ENCODE measurements around the gene U2AF2. TPM values are rescaled to one million over a fixed set of nuclear protein-coding genes. Genes with fewer than 3 reads are reported as not detected.
A peak's percentile ranks its signal among the peaks of the same experiment; 100 is the strongest.

Gene U2AF2
- total RNA-seq, 1 donor from 2014 or later, result 140 TPM

DNA sequence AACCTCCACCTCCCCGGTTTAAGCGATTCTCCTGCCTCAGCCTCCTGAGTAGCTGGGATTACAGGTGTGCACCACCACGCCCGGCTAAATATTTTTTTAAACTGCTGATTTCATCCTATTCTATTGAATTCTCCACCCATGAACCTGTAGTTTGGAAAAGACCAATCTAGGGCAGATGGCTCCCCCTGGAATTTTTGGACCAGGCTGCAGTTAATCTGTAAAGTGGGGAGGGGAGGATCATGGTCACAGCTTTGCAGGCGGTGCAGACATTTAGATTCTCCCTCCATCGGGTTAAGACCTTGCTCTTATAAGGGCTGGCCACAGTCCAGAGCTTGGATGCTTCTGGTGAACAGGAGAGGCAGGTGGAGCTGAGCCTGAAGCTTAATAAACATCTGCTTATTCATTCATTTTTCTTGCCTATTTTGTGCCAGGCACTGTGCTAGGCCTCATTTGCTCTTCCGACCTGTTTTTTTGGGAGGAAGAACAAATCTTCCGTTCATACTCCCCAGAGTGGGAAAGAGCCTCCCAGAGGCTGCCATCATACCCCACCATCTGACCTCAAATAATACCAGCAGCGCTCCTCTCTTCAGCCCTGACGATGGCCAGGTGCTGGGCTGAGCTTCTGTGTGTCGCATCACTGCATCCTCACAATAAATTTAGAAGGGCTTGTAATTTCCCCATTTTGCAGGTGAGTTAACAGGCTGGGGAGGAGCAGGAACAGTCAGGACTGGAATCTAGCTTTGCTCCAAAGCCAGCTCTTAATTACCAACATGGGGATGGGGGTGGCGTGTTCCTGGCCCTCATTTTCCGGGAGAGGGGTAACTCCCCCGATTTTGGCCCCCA lies 7.7 kb upstream of the U2AF2 start:
- H3K36me3 ChIP-seq (ENCODE audit: control insufficient read depth, insufficient read depth, low read length), result peaks cover 3% of the 10 kb centered on the region
- no peaks in the 10 kb centered on the region for H3K27me3 ChIP-seq (ENCODE audit: control insufficient read depth, insufficient read depth, low read length)
- TF ChIP-seq, protein P1, sequence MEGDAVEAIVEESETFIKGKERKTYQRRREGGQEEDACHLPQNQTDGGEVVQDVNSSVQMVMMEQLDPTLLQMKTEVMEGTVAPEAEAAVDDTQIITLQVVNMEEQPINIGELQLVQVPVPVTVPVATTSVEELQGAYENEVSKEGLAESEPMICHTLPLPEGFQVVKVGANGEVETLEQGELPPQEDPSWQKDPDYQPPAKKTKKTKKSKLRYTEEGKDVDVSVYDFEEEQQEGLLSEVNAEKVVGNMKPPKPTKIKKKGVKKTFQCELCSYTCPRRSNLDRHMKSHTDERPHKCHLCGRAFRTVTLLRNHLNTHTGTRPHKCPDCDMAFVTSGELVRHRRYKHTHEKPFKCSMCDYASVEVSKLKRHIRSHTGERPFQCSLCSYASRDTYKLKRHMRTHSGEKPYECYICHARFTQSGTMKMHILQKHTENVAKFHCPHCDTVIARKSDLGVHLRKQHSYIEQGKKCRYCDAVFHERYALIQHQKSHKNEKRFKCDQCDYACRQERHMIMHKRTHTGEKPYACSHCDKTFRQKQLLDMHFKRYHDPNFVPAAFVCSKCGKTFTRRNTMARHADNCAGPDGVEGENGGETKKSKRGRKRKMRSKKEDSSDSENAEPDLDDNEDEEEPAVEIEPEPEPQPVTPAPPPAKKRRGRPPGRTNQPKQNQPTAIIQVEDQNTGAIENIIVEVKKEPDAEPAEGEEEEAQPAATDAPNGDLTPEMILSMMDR (IDR thresholded peaks at IDR 0.05; ENCODE audit: insufficient read depth, low read length, severe bottlenecking), result no peak
- DNase-seq (ENCODE audit: low read depth) (no peak), FAIRE-seq (no peak)
- H3K4me3 ChIP-seq (ENCODE audit: low read depth, low read length), result peak overlapping the region; percentile 76

DNA sequence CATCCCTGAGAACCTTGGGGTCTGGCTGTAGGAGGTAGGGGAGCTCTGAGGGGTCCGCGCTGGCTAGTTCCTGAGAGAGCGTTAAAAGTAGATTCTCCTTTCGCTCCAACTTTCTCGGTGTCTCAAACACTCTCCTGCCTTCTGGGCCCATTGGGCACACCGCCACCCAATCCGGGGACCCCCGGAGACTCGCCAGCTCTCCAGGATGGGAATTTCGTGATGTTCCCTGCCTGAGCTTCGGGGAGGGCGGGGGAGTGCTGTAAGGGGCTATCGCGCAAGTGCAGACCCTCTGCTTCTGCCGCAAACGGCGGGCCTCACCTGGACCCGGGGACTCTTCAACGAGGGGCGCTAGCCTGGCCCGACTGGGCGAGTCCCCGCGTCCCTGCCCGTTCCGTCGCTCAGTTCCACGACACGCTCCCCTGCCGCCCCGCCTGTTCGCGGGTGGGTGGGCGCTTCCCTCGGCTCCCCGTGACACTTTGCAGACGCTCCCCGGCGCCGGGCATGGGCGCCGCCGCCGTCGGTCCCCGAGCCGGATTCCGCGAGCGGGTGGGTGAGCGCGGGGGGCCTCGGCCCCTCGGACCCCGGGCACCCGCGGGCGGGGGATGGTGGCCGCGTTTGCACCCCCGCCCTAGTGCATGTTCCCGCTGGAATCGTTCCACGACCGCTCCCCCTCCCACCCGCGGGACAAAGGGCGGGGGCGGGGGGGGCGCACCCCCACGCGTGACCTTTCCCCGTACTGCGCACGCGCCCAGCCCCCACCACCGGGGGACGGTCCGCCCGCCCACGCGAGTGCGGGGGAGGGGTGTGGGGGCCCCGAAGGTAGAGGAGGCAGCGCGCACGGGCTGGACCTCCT lies 6.9 kb upstream of the U2AF2 start, which contains the start of gene CCDC106:
Gene CCDC106 (plus strand): TSS at position 481 of the 853 bp plus-strand sequence. CDS start 835 bp downstream, outside the sequence.
- TF ChIP-seq, protein P1 (IDR thresholded peaks at IDR 0.05; ENCODE audit: insufficient read depth, low read length, severe bottlenecking), result no peak
- H3K36me3 ChIP-seq (ENCODE audit: control insufficient read depth, insufficient read depth, low read length), result peaks cover 3% of the 10 kb centered on the region
- no peaks in the 10 kb centered on the region for H3K27me3 ChIP-seq (ENCODE audit: control insufficient read depth, insufficient read depth, low read length)
- DNase-seq (ENCODE audit: low read depth) (no peak), FAIRE-seq (no peak)
- H3K4me3 ChIP-seq (ENCODE audit: low read depth, low read length), result peak within 1 kb of the TSS; percentile 76

DNA sequence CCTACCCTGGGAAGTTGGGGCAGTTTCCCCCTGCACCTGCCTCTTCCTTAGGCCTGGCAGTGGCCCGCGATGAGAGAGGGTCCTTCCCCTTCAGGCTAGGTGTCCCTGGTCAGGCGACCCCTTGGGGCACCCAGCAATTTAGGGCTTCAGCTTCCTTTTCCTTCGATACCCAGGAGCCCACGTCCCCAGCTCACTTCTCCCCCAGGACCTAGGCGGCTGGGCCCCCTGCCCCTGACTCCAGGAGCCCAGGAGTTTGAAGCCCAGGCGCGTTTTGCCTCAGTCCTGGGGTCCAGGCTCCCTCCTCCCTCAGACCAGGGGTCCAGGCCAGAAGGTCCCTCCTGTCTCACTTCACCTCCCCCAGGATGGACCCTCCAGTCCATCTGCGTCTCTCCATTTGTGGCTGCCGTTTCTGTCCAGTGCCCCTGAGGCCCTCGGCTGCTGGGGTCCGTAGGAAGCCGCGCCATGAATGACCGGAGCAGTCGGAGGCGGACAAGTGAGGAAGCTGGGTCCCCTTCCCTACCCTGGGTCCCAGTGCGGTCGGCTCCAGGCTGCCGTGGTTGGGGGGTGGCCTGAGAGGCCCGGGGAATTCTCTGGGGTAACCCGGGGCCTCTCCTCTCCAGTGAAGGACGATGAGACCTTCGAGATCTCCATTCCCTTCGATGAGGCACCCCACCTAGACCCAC lies 6.1 kb upstream of the U2AF2 start:
- FAIRE-seq (no peak), DNase-seq (ENCODE audit: low read depth) (no peak)
- TF ChIP-seq, protein P1 (IDR thresholded peaks at IDR 0.05; ENCODE audit: insufficient read depth, low read length, severe bottlenecking), result no peak

DNA sequence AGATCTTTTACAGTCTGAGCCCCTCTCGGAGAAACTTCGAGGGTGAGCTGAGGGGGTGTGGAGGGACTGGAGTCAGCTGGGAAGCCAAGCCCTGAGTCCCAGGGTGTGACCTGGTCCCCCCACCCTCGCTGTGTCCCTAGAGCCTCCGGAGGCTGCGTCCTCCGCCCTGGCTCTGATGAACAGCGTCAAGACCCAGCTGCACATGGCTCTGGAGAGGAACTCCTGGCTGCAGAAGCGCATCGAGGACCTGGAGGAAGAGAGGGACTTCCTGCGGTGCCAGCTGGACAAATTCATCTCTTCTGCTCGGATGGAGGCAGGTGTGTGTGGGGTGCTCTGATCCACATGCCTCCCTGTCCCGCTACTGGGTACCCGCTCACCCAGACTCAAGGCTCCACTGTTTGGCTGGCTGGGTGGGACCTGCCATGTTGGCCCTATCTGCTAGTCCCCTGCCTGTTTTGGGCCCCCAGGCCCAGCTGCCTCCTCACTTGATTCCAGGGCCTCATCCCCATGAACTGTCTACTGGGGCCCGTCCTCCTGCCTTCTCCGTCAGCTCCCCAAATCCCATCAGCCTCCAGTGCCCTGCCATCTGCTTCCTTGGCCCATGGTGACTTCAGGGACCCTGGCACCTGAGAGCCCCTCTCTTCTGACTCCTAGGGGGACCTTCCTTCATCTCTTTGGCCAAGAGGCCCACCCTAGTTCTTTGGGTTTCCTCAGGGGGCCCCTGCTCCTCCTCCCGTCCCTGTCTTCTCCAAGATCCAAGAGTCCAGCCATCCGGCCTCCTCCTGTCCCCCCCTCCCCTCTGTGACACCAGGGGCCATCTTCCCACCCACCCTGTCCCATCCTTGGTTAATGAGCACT lies 5.3 kb upstream of the U2AF2 start:
- peaks cover 3% of the 10 kb centered on the region for H3K36me3 ChIP-seq (ENCODE audit: control insufficient read depth, insufficient read depth, low read length)
- no peaks in the 10 kb centered on the region for H3K27me3 ChIP-seq (ENCODE audit: control insufficient read depth, insufficient read depth, low read length)
- no peak overlapping the region for H3K4me3 ChIP-seq (ENCODE audit: low read depth, low read length)
- TF ChIP-seq, protein P1 (IDR thresholded peaks at IDR 0.05; ENCODE audit: insufficient read depth, low read length, severe bottlenecking), result no peak
- FAIRE-seq (no peak), DNase-seq (ENCODE audit: low read depth) (no peak)

More for the DNA sequence above, 6.1 kb upstream of the U2AF2 start:
- peak overlapping the region; percentile 76 for H3K4me3 ChIP-seq (ENCODE audit: low read depth, low read length)
- peaks cover 3% of the 10 kb centered on the region for H3K36me3 ChIP-seq (ENCODE audit: control insufficient read depth, insufficient read depth, low read length)
- no peaks in the 10 kb centered on the region for H3K27me3 ChIP-seq (ENCODE audit: control insufficient read depth, insufficient read depth, low read length)

DNA sequence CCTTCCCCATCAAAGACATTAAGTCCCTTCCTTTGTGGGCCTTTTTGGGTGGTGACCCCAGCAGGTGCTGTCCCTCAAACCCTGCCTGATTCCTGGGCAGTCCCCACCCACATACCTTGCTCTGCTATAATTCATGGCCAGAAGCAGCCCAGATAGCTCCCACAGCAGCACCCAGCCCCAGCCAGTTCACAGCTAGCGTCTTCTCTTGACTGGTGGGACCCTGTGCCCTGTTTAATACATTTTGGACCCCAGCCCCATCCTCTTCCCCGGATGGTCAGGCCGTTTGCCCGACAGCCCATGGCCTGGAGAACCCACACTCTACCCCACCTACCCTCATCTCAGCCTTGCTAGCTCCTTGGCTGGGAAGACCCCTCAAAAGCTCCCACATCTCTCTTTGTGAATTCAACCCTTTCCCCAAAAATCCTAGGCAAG lies 4.7 kb upstream of the U2AF2 start:
- FAIRE-seq, result no peak
- H3K27me3 ChIP-seq (ENCODE audit: control insufficient read depth, insufficient read depth, low read length), result no peaks in the 10 kb centered on the region
- DNase-seq (ENCODE audit: low read depth), result no peak
- TF ChIP-seq, protein P1 (IDR thresholded peaks at IDR 0.05; ENCODE audit: insufficient read depth, low read length, severe bottlenecking), result no peak
- no peaks in the 10 kb centered on the region for H3K36me3 ChIP-seq (ENCODE audit: control insufficient read depth, insufficient read depth, low read length)
- H3K4me3 ChIP-seq (ENCODE audit: low read depth, low read length), result no peak overlapping the region
